Activated naive CD4-positive, alpha-beta T cell treated with anti-CD3 and anti-CD28 coated beads for 36 hours (primary cell): Measurements from ENCODE around the gene PRDM15. TPM values are rescaled to one million over a fixed set of nuclear protein-coding genes. Genes with fewer than 3 reads are reported as not detected.
A peak's percentile ranks its signal among the peaks of the same experiment; 100 is the strongest.

ENCODE experiments used
- CTCF ChIA-PET: fragments of 350-600 bp; sonication (Branson Sonifier 250); formaldehyde crosslinking; loops from one replicate; lab custom pipeline; 2021; ENCODE audit warnings: antibody characterized with exemption; lab: Charles Lee
- DNase-seq: peaks from one replicate; pipeline ENCODE4 v3.0.0-alpha.2; 2020
- H3K27ac Mint-ChIP-seq: one replicate; pipeline ENCODE4 v1.8.0; 2021; ENCODE audit warnings: mild to moderate bottlenecking, mixed read lengths
- H3K27me3 Mint-ChIP-seq: one replicate; pipeline ENCODE4 v1.8.0; 2021; ENCODE audit warnings: low read depth, mixed read lengths
- H3K36me3 Mint-ChIP-seq: one replicate; pipeline ENCODE4 v1.8.0; 2021; ENCODE audit warnings: low read depth, mixed read lengths
- H3K4me1 Mint-ChIP-seq: one replicate; pipeline ENCODE4 v1.8.0; 2021; ENCODE audit warnings: low read depth, mixed read lengths
- H3K4me3 Mint-ChIP-seq: one replicate; pipeline ENCODE4 v1.8.0; 2021; ENCODE audit warnings: mild to moderate bottlenecking, moderate library complexity, mixed read lengths
- H3K9me3 Mint-ChIP-seq: one replicate; pipeline ENCODE4 v1.8.0; 2021; ENCODE audit warnings: mixed read lengths
- intact Hi-C: fragments of 100-400 bp; cut with micrococcal nuclease; formaldehyde crosslinking; loops from one replicate; pipeline ENCODE4 v1.15.1; 2023
- total RNA-seq, 2 experiments: library from RNA; stranded (reverse); gene quantifications; one replicate each; pipeline ENCODE4 v1.2.3, GENCODE V29; 2021

Gene PRDM15
- total RNA-seq, 2 experiments from 2014 or later, result 9.6 to 9.8 TPM

- CTCF ChIA-PET, result interaction anchor here (0.6 kb wide), 2 partner anchors 36 to 550 kb away, joined by 3 read pairs; no protein-coding TSS in a partner anchor
- DNase-seq, result no peak
- no peak overlapping the region for H3K4me3 Mint-ChIP-seq
- H3K27me3 Mint-ChIP-seq, result no peaks in the 10 kb centered on the region
- peaks cover 17% of the 10 kb centered on the region for H3K36me3 Mint-ChIP-seq
- H3K9me3 Mint-ChIP-seq, result no peaks in the 10 kb centered on the region
- intact Hi-C loops, result no loop called here
- H3K4me1 Mint-ChIP-seq, result peaks cover 21% of the 10 kb centered on the region
- no peak overlapping the region for H3K27ac Mint-ChIP-seq
Observed at GRCh38 chr21:41903559-41904351, 24.6 kb upstream of the PRDM15 start.

GRCh38 chr21:41902946-41903345 is 23.8 kb upstream of the PRDM15 start:
- intact Hi-C loops, result no loop called here
- CTCF ChIA-PET, result no interaction called here
- Mint-ChIP-seq H3K4me3 (no peak overlapping the region), H3K27ac (no peak overlapping the region), H3K36me3 (peaks cover 17% of the 10 kb centered on the region), H3K27me3 (no peaks in the 10 kb centered on the region), H3K4me1 (peaks cover 23% of the 10 kb centered on the region), H3K9me3 (no peaks in the 10 kb centered on the region)
- DNase-seq, result no peak

GRCh38 chr21:41901782-41902181 is 22.6 kb upstream of the PRDM15 start:
- H3K36me3 Mint-ChIP-seq, result peaks cover 17% of the 10 kb centered on the region
- intact Hi-C loops, result loop anchor here (1.0 kb wide), 3 partner anchors 20 to 101 kb away; no protein-coding TSS in a partner anchor
- peaks cover 23% of the 10 kb centered on the region for H3K4me1 Mint-ChIP-seq
- H3K27ac Mint-ChIP-seq, result peak overlapping the region; percentile 63
- no peaks in the 10 kb centered on the region for H3K27me3 Mint-ChIP-seq
- CTCF ChIA-PET, result no interaction called here
- no peak for DNase-seq
- no peak overlapping the region for H3K4me3 Mint-ChIP-seq
- no peaks in the 10 kb centered on the region for H3K9me3 Mint-ChIP-seq

GRCh38 chr21:41901099-41901498 is 22.0 kb upstream of the PRDM15 start:
- no peaks in the 10 kb centered on the region for H3K27me3 Mint-ChIP-seq
- no peaks in the 10 kb centered on the region for H3K9me3 Mint-ChIP-seq
- peaks cover 26% of the 10 kb centered on the region for H3K4me1 Mint-ChIP-seq
- peak overlapping the region; percentile 75 for H3K27ac Mint-ChIP-seq
- peaks cover 16% of the 10 kb centered on the region for H3K36me3 Mint-ChIP-seq
- CTCF ChIA-PET, result no interaction called here
- H3K4me3 Mint-ChIP-seq, result no peak overlapping the region
- intact Hi-C loops, result loop anchor here (1.0 kb wide), 3 partner anchors 20 to 101 kb away; no protein-coding TSS in a partner anchor
- DNase-seq, result peak; percentile 78

- intact Hi-C loops, result no loop called here
- H3K36me3 Mint-ChIP-seq, result peaks cover 15% of the 10 kb centered on the region
Observed at GRCh38 chr21:41900401-41900800, 21.3 kb upstream of the PRDM15 start.

GRCh38 chr21:41899426-41900202 is 20.5 kb upstream of the PRDM15 start:
- H3K36me3 Mint-ChIP-seq, result peaks cover 15% of the 10 kb centered on the region
- peaks cover 30% of the 10 kb centered on the region for H3K4me1 Mint-ChIP-seq
- no peaks in the 10 kb centered on the region for H3K27me3 Mint-ChIP-seq
- intact Hi-C loops, result loop anchor here (5.0 kb wide), 1 partner anchor 208 kb away; no protein-coding TSS in a partner anchor
- CTCF ChIA-PET, result interaction anchor here (0.8 to 1.5 kb wide), 4 partner anchors 11 to 209 kb away, joined by 3 to 6 read pairs (median 4); no protein-coding TSS in a partner anchor
- peak; percentile 58 for DNase-seq
- no peaks in the 10 kb centered on the region for H3K9me3 Mint-ChIP-seq
- H3K4me3 Mint-ChIP-seq, result no peak overlapping the region
- H3K27ac Mint-ChIP-seq, result peak overlapping the region; percentile 78

More at GRCh38 chr21:41900401-41900800, 21.3 kb upstream of the PRDM15 start:
- Mint-ChIP-seq H3K4me3 (no peak overlapping the region), H3K27ac (peak overlapping the region; percentile 18), H3K4me1 (peaks cover 30% of the 10 kb centered on the region), H3K27me3 (no peaks in the 10 kb centered on the region), H3K9me3 (no peaks in the 10 kb centered on the region)
- DNase-seq, result no peak
- CTCF ChIA-PET, result interaction anchor here (1.5 kb wide), 1 partner anchor 208 kb away, joined by 4 read pairs; no protein-coding TSS in a partner anchor

- no peaks in the 10 kb centered on the region for H3K27me3 Mint-ChIP-seq
- CTCF ChIA-PET, result interaction anchor here (0.8 to 1.5 kb wide), 4 partner anchors 12 to 209 kb away, joined by 3 to 6 read pairs (median 4); no protein-coding TSS in a partner anchor
- H3K9me3 Mint-ChIP-seq, result no peaks in the 10 kb centered on the region
- no peak overlapping the region for H3K27ac Mint-ChIP-seq
- peaks cover 30% of the 10 kb centered on the region for H3K4me1 Mint-ChIP-seq
- intact Hi-C loops, result loop anchor here (5.0 kb wide), 1 partner anchor 208 kb away; no protein-coding TSS in a partner anchor
- no peak overlapping the region for H3K4me3 Mint-ChIP-seq
- peaks cover 15% of the 10 kb centered on the region for H3K36me3 Mint-ChIP-seq
- DNase-seq, result no peak
Observed at GRCh38 chr21:41898998-41899397, 19.9 kb upstream of the PRDM15 start.

- peaks cover 13% of the 10 kb centered on the region for H3K36me3 Mint-ChIP-seq
- no peaks in the 10 kb centered on the region for H3K9me3 Mint-ChIP-seq
- no peak overlapping the region for H3K4me3 Mint-ChIP-seq
- intact Hi-C loops, result loop anchor here (5.0 kb wide), 1 partner anchor 210 kb away; no protein-coding TSS in a partner anchor
- no peak overlapping the region for H3K27ac Mint-ChIP-seq
- peaks cover 30% of the 10 kb centered on the region for H3K4me1 Mint-ChIP-seq
- CTCF ChIA-PET, result no interaction called here
- no peaks in the 10 kb centered on the region for H3K27me3 Mint-ChIP-seq
- no peak for DNase-seq
Observed at GRCh38 chr21:41897700-41898099, 18.6 kb upstream of the PRDM15 start.

- peaks cover 30% of the 10 kb centered on the region for H3K4me1 Mint-ChIP-seq
- H3K27ac Mint-ChIP-seq, result no peak overlapping the region
- no peak for DNase-seq
- peaks cover 13% of the 10 kb centered on the region for H3K36me3 Mint-ChIP-seq
- no peak overlapping the region for H3K4me3 Mint-ChIP-seq
- CTCF ChIA-PET, result no interaction called here
- no peaks in the 10 kb centered on the region for H3K27me3 Mint-ChIP-seq
- intact Hi-C loops, result loop anchor here (5.0 kb wide), 1 partner anchor 210 kb away; no protein-coding TSS in a partner anchor
- no peaks in the 10 kb centered on the region for H3K9me3 Mint-ChIP-seq
Observed at GRCh38 chr21:41897047-41897669, 18.0 kb upstream of the PRDM15 start.

- intact Hi-C loops, result loop anchor here (1.0 to 5.0 kb wide), 2 partner anchors 166 to 211 kb away; no protein-coding TSS in a partner anchor
- H3K27me3 Mint-ChIP-seq, result no peaks in the 10 kb centered on the region
- H3K27ac Mint-ChIP-seq, result no peak overlapping the region
- CTCF ChIA-PET, result interaction anchor here (0.7 to 1.4 kb wide), 3 partner anchors 10 to 212 kb away, joined by 3 to 4 read pairs (median 4); no protein-coding TSS in a partner anchor
- peaks cover 5% of the 10 kb centered on the region for H3K36me3 Mint-ChIP-seq
- H3K9me3 Mint-ChIP-seq, result no peaks in the 10 kb centered on the region
- H3K4me1 Mint-ChIP-seq, result peaks cover 22% of the 10 kb centered on the region
- DNase-seq, result peak; percentile 78
- no peak overlapping the region for H3K4me3 Mint-ChIP-seq
Observed at GRCh38 chr21:41895643-41896493, 16.7 kb upstream of the PRDM15 start.
